Fibroblast of upper back skin (primary cell): Measurements from ENCODE around the gene MITF.
"Not testable (repeated sequence)": the region's sequence is repeated elsewhere in the genome, so short reads cannot be mapped to it uniquely, and the experiment has no call there.

Experiments
- DNase-seq: peaks from one replicate; pipeline ENCODE4 v3.0.0-alpha.2; 2013

MITF gene

DNA sequence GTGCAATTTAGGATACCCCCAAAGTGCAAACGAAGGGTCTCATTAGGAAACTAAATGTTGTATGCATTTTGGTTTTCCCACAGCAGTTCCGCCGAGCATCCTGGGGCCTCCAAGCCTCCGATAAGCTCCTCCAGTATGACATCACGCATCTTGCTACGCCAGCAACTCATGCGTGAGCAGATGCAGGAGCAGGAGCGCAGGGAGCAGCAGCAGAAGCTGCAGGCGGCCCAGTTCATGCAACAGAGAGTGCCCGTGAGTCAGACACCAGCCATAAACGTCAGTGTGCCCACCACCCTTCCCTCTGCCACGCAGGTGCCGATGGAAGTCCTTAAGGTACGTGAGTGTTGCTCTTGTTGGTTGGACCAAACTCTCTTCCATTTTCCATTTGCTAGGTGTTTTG, 139.8 kb downstream of the MITF start:
- no peak for DNase-seq

- no peak for DNase-seq
Observed at GRCh38 chr3:69880069-69880640, 140.9 kb downstream of the MITF start.

DNA sequence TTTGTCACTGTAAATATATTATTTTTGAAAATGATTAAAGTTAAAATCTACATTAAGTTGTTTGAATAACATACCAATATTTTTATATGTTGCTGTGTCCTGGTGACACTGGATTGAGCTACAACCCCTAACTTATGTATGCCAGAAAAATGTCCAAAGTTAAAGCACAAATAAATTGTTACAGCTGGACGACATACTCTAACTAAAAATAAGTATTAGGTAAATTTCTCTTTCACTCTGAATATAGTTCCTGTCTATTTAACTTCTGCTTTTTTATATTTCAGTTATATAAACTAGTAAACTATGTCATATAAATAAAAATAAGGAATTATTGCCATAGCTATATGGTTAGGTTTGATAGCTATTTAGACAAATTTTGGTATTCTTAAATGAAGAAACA, 141.8 kb downstream of the MITF start:
- DNase-seq: no peak

DNA sequence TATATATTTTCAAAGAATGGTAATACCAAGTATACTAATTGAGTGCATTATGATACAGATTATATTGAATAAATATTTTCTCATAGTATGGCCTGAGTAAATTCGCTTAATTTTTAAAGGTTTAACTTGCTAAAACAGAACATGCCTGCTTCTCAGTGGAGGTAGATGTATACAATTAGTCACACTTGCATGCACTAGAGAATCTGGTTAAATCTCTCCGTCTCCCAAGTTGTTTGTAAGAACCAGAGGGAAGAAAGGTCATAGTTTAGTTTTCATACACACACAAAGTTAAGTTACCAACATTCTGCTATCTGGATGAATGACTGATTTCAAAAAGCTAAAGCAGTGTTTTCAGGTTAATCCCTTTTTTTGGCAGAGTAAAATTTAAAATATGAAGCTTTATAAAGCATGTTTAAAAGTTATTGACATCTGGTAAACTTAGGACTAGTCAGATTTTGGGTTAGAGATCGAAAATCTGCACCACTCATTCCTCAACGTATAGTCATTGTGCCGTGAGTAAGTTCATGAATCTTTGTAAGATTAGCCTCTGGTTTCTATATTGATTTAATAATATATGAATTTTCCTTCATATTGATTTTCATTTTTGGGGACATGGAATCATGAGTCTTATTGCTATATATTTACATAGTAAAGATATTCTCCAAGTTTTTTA, 142.6 kb downstream of the MITF start:
- DNase-seq: no peak

DNA sequence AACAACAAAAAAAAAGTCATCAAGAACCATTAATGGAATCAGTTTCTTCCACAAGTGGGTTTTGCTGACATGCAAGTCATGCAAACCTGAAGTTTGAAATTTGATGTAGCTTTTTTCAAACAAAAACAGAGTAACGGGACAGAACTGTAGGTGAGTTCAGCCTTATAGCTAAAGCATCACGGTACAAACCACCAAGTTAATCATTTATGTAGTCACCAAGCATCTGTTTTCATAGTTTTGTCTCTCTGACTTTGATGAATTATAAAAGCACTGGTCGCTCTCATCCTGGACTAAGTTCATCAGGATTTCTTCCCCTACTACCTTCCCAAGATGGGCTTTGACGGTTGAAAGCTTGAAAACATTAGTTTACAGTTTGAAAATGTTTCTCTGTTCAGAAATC, 143.3 kb downstream of the MITF start:
- no peak for DNase-seq

DNA sequence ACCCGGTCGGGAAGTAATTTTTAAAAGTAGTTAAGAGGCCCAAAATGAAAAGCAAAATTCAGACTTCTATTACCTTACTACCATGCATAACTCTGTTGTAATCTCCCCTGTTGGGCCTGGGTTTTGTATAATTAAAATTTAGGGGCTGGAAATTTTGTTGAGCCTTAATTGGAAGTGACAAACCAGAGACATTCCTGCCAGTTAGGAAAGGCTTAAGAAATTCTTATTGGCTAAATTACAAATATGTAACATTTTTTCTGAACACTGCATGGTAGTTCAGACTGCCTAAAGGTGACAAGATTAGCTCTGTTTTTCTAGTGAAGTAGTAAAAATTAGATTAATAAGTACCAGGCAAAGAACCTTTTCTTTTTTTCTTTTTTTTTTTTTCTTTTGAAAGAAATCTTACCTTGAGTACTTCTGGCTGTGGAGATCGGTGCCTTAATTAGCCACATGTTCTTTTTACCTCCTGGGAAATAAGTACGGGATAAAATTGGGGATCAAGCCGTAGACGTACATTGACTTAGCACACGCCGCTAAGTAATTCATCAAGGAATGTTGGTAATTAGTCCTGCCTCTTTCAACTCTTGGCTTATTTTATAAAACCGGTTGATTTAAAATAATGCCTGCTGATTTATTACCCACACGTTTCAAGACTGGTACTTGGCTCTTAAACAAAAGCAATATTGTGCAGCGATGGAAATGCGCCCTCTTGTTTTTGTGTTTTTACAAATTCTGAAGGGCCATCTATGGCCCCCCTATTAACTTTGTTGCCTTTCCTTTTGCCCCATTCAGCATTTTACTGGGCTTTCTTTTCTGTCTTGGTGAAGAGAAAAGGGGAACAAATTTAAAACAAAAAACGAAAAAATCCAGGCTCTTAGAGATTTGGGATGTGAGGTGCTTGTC, 149.0 kb downstream of the MITF start:
- DNase-seq: no peak

DNA sequence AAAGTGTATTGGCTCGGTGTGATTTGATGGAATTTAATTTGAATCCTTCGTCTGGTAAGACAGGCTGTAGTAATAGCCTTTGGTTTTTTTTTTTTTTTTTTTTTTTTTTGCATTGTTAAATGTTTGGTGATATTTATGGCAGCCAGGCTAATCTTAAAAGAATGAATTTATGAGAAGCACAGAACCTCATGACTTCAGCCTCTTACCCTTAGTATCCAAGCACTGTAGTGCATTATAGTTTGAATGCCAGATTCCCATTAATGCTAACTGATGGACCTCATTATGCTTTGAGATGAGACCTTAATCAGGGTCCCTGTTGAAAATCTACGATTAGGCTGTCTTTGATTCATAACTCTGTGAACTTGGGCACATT, 149.7 kb downstream of the MITF start:
- no peak for DNase-seq

- DNase-seq: peak; percentile 13
Observed at GRCh38 chr3:69890084-69890483, 150.8 kb downstream of the MITF start.

- DNase-seq: peak; percentile 4
Observed at GRCh38 chr3:69890691-69891090, 151.4 kb downstream of the MITF start.

DNA sequence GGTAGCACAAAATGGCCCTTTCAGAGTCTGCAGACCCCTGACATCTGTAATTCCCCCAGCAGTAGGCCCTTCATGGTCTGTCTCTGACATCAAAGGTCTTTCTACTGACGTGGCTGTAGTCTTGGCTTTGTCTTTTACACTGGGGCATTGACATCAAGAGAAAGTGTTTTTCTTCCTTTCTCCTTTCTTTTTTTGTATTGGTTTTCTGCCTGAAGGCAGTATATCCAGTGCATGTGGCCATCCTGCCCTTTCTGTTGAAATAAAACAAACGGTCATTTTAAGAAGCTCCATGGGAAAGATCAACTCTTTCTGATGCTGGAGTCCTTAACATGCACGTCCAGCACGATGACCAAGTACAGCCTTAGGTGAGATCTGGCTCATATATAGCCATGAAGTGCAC, 153.4 kb downstream of the MITF start:
- no peak for DNase-seq

GRCh38 chr3:69893274-69893673, 154.0 kb downstream of the MITF start:
- no peak for DNase-seq

- no peak for DNase-seq
Observed at GRCh38 chr3:69896095-69896494, 156.8 kb downstream of the MITF start.

DNA sequence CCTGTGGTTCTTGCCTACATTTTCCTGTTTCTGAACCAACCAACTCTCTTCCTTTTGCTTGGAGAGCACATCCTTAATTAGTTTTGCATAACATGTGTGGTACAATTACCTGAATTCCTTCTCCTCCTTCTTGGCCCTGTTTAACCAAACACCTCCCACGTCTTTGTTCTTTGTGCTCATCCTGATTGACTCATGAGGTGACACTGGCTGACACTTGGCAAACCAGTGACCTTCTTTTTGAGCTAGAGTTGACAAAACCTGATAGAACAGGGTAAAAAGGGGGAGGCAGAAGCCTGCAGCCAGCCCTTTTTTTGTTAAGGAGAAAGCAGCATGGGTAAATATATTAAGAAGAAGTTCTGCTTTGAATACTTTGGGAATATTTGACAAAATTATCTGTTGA, 161.1 kb downstream of the MITF start:
- no peak for DNase-seq

DNA sequence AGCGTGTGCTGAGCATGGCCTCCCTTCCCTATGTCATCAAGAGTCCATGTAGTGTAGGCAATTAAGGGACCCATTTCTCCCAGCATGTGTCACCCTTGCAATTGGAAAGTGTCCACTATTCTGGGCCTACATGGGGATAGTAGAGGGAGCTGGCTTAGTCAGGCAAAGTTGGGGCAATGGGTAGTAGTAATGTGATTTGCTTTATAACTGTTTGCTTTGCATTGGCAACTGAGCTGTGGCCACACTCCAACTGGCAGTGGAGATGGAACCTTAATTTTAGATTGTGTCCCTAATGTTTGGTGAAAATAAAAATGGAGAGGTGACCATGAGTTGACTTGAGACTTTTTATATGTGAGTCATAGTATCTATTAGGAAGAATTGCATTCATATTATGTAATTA, 162.5 kb downstream of the MITF start:
- no peak for DNase-seq

GRCh38 chr3:69902386-69902785, 163.1 kb downstream of the MITF start:
- no peak for DNase-seq

- no peak for DNase-seq
Observed at GRCh38 chr3:69906351-69906966, 167.2 kb downstream of the MITF start.

DNA sequence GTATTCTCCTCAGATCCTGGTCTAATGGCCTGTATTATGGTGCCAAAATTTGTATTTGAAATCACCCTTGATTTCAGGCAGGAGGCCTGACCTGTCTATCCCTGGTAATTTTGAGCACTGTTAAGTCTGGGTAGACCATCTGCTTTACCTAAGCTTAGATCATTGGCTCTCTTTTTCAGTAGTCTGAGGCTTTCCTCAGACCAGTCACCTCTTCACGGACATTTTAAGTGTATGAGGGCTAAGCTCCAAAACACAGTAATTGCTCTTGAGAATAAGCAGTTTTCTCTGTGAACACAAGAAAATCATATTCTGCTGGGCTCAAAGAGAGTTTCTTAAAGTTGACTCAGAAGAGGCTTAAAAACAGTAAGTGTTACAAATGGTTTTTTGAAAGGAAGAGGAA, 168.3 kb downstream of the MITF start:
- no peak for DNase-seq

DNA sequence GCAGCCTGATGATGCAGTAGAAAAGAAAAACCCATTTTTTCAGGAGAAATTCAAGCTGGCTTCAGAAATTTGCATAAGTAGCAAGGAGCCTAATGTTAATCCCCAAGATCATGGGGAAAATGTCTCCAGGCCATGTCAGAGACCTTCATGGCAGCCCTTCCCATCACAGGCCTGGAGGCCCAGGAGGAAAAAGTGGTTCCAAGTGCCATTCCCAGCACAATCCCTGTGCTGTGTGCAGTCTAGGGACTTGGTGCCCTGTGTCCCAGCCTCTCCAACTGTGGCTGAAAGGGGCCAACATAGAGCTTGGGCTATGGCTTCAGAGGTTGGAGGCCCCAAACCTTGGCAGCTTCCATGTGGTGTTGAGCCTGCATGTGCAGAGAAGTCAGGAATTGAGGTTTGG, 170.6 kb downstream of the MITF start:
- not testable (repeated sequence) for DNase-seq

DNA sequence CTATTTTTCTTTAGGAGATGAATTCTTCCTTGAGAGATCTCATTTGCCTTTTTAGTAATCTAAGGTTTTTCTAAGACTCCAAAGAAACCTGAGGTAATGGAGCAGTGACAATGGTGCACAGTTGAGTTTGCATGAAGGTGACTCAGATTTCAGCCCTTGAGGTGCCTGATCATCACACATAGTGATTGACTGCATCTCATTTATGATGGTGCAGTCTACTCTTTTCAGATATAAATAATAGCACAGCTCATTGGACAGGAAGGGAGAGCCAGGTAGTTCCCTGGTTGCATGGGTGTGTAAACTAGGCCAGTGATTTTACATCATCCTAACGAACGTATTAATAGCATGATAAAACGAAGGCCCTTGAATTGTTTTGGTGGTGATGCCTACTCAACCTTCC, 174.2 kb downstream of the MITF start:
- no peak for DNase-seq

DNA sequence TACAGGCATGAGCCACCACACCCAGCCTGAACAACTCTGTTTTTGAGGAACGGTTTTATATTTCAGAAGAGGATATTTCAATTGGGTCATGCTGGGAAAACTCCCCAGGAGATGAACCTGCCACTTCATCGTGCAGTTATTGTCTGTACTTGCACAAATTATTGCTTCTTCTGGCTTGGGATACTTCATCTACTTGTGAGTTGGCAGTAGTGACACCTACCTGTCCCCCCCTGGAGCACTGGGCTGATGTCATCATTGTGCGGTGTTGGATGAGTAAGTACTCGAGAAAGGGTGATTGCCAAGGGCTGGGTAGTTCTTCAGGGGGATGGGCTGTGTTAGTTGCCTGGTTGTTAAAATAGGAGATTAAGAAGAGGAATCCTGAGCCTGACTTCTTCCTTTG, 175.1 kb downstream of the MITF start:
- DNase-seq: no peak

- no peak for DNase-seq
Observed at GRCh38 chr3:69915726-69916125, 176.5 kb downstream of the MITF start.

DNA sequence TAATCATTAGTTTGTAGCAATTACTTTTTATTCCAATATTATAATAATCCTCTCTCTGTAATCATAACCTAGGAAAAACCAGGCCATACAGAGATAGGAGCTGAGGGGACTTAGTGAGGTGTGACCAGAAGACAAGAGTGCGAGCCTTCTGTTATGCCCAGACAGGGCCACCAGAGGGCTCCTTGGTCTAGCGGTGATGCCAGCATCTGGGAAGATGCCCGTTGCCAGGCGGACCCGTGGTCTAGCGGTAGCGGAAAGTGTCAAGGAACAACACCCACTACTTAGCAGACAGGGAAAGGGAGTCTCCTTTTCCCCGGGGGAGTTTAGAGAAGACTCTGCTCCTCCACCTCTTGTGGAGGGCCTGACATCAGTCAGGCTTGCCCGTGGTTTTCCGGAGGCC, 180.7 kb downstream of the MITF start:
- not testable (repeated sequence) for DNase-seq

DNA sequence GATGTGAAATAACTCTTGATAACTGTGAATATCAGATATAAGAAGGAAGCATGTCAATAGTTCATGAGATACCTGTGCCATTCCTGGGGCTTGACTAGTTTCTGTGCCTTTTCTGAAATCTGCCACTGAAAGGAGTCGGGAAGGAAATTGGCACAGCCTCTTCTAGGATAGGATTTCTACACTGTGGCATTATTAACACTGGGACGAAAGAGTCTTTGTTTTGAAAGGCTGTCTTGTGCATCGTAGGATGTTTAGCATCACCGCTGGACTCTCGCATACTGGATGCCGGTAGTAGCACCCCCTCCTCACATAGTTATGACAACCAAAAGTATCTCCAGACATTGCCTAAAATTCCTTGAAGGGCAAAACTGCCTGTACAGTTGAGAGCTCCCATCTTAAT, 182.4 kb downstream of the MITF start:
- no peak for DNase-seq

DNA sequence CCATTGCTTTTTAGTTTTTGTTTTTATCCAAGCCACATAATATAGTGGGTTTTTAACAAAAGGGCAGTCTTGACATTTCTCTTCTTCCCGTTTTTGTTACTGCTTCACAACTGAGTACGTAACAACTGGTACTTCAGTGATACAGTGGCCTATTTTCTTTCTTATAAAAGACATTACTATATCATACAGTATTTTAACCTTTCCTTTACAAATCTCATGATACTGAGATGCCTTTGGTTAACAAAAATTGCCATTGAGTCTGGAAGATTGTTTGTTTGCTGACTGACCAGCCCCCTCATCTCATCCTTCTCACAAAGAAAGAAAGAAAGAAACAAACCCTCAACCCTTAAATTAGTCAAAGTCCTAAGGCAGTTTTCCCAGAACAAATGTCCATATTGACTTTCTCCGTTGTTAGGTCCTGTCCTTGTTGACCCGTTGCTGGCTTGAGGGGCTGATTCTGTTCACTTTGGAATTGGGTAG, 183.3 kb downstream of the MITF start:
- DNase-seq: no peak
